ENCODE data around the gene LARP4B.

GRCh38 chr10:807163-807957 is 124.1 kb downstream of the LARP4B start:
- TF ChIP-seq CTCF (conservative IDR thresholded peaks at IDR 0.05; ENCODE audit: low read depth in 2 of 2) (no peak), EZH2 (IDR thresholded peaks at IDR 0.05; ENCODE audit: low read depth, unreplicated experiment) (no peak), POLR2AphosphoS5 (IDR thresholded peaks at IDR 0.05; ENCODE audit: low read depth) (no peak), STAT1 (IDR thresholded peaks at IDR 0.05; ENCODE audit: unreplicated experiment) (no peak), REST (IDR thresholded peaks at IDR 0.05; ENCODE audit: unreplicated experiment) (no peak), JUNB (IDR thresholded peaks at IDR 0.05; ENCODE audit: unreplicated experiment) (no peak), EZH2phosphoT487 (IDR thresholded peaks at IDR 0.05; ENCODE audit: unreplicated experiment) (no peak), CREB1 (CRISPR knock-in tag; IDR thresholded peaks at IDR 0.05; ENCODE audit: low read depth) (no peak)
- TF ChIP-seq, protein P1, sequence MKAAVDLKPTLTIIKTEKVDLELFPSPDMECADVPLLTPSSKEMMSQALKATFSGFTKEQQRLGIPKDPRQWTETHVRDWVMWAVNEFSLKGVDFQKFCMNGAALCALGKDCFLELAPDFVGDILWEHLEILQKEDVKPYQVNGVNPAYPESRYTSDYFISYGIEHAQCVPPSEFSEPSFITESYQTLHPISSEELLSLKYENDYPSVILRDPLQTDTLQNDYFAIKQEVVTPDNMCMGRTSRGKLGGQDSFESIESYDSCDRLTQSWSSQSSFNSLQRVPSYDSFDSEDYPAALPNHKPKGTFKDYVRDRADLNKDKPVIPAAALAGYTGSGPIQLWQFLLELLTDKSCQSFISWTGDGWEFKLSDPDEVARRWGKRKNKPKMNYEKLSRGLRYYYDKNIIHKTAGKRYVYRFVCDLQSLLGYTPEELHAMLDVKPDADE (IDR thresholded peaks at IDR 0.05), result no peak
